Activated CD4-positive, CD25-positive, alpha-beta regulatory T cell (primary cell): Measurements from ENCODE around the gene FZR1.
A peak's percentile ranks its signal among the peaks of the same experiment; 100 is the strongest.

Source experiments
- DNase-seq, 4 experiments: peaks; one replicate each; lab custom pipeline; 2025; lab: John Stamatoyannopoulos, UW

FZR1 gene

DNA sequence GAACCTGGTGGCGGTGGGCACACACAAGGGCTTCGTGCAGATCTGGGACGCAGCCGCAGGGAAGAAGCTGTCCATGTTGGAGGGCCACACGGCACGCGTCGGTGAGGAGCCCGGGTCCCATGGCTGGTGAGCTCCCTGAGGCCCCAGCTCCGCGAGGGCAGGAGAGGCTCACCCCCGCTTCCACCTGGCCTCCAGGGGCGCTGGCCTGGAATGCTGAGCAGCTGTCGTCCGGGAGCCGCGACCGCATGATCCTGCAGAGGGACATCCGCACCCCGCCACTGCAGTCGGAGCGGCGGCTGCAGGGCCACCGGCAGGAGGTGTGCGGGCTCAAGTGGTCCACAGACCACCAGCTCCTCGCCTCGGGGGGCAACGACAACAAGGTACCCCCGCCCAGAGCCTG lies 25.6 kb downstream of the FZR1 start:
- no peak for DNase-seq

DNA sequence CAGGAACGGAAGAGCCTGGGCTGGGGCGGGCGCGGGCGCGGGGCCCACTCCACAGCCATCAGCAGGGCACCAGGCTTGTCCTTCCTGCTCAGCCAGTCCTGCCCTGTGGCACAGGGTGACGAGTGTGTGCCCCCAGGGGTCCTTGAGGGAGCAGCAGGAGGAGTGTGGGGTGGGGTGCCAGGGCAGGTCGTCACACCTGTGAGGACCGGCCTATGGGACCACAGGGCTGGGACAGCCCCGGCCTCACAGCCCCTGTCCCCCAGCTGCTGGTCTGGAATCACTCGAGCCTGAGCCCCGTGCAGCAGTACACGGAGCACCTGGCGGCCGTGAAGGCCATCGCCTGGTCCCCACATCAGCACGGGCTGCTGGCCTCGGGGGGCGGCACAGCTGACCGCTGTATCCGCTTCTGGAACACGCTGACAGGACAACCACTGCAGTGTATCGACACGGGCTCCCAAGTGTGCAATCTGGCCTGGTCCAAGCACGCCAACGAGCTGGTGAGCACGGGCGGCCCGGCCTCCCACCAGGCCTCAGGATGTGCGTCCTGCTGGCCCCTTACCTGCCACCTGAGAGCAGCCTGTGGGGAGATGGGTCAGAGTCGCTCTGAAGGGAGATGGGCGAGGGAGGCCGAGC lies 26.2 kb downstream of the FZR1 start:
- DNase-seq = no peak

DNA sequence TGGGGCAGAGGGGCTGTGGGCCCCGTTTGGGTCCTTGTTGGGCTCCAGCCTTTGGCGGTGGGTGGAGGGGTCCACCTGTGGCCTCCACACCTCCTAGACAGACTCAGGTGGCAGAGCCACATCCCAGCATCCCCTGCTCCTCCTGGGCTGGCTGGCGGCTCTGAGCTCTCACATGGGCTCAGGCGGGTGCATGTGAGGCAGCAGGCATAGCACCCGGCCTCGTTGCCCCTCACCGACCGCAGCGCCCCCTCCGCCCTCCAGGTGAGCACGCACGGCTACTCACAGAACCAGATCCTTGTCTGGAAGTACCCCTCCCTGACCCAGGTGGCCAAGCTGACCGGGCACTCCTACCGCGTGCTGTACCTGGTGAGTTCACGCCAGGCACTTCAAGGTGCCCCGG lies 26.9 kb downstream of the FZR1 start:
- no peak for DNase-seq

DNA sequence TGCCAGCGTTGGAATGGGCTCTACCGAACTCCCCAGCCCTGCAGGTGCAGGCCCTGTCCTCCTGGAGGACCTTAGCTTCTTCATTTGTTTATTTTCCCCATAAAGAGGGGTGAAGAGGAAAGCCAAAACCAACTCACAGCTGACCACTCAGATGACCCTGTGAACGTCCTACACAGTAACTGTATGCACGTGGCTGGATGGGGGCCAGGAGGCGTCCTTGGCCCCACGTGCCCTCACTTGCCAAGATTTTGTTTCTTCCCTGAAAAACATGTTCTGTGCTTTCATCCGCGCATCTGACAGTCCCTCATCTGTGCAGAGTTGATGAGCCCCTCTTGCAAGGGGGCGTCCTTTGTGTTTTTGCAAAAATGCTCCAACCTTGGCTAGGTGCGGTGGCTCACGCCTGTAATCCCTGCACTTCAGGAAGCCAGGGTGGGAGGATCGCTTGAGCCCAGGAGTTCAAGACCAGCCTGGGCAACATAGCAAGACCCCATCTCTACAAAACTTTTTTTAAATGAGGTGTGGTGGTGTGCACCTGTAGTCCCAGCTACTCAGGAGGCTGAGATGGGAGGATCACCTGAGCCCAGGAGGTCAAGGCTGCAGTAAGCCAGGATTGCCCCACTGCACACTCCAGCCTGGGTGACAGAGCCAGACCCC lies 27.6 kb downstream of the FZR1 start:
- no peak for DNase-seq

DNA sequence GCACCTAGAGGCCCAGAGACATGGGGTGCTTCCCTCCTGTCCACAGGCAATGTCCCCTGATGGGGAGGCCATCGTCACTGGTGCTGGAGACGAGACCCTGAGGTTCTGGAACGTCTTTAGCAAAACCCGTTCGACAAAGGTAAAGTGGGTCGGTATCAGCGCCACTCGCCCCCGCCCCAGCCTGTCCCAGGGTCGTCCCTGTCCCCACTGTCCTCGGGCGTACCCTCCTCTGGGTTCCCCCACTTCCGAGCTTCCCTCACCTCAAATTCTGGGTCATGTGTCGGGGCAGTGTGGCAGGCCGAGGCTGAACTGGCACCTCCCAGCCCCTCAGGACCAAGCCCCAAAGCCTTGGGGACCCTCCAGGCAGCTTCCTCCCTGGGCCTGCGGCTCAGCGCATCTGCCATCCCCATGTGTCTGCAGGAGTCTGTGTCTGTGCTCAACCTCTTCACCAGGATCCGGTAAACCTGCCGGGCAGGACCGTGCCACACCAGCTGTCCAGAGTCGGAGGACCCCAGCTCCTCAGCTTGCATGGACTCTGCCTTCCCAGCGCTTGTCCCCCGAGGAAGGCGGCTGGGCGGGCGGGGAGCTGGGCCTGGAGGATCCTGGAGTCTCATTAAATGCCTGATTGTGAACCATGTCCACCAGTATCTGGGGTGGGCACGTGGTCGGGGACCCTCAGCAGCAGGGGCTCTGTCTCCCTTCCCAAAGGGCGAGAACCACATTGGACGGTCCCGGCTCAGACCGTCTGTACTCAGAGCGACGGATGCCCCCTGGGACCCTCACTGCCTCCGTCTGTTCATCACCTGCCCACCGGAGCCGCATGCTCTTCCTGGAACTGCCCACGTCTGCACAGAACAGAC lies 28.5 kb downstream of the FZR1 start:
- no peak for DNase-seq

DNA sequence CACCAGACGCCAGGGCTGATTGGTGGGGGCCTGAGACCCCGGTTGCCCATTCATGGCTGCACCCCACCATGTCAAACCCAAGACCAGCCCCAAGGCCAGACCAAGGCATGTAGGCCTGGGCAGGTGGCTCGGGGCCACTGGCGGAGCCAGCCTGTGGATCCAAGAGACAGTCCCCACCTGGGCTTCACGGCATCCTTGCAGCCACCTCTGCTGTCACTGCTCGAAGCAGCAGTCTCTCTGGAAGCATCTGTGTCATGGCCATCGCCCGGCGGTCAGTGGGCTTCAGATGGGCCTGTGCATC lies 29.1 kb downstream of the FZR1 start:
- no peak for DNase-seq

DNA sequence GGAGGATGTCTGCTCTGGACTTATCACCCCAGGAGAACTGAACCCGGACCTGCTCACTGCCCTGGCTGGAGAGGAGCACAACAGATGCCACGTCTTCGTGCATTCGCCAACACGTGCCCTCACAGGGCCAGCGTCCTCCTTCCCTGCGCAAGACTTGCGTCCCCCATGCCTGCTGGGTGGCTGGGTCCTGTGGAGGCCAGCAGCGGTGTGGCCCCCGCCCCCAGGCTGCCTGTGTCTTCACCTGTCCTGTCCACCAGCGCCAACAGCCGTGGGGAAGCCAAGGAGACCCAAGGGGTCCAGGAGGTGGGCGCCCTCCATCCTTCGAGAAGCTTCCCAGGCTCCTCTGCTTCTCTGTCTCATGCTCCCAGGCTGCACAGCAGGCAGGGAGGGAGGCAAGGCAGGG lies 29.5 kb downstream of the FZR1 start:
- DNase-seq = no peak

DNA sequence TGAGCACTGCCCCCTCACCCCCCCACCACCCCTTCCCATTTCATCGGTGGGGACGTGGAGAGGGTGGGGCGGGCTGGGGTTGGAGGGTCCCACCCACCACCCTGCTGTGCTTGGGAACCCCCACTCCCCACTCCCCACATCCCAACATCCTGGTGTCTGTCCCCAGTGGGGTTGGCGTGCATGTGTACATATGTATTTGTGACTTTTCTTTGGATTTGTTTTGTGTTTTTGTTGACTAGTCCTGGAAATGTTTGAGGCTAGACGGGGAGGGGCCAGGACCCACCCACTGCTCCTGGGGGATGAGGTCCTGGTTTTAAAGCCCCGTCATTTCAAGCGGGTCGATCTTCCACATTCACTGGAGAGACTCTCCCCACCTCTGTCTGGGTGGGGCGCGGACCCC lies 29.9 kb downstream of the FZR1 start:
- DNase-seq = no peak

DNA sequence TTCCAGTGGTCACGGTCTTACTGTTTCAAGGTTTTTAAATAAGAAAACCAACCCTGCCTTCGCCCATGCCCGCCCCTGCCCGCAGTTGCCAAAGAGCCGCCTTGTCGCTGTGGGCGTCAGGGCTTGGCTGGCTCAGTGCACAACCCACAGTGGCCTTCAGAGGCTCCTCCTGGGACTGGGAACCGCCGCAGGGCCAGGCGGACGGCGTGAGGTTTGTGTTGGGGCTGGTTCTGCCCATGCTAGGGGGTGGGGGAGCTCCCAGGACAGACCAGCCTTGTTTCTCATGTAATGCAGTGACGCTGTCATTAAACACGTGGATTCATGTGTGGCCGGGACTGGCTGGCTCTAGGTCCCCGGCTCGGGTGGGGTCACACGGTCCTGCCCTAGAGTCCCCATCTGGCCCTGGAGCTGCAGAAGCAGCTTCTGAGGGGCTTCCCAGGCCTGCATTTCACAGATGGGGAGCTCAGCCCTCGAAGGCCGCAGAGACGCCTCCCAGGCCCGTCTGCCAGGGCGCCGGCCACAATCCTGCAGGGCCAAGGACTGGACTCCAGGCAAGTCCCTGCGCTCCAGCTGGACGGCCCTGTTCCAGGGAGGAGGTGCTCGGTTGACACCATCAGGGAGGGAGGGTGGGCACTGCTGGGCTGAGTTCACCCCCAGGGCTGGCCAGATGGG lies 30.5 kb downstream of the FZR1 start:
- no peak for DNase-seq

DNA sequence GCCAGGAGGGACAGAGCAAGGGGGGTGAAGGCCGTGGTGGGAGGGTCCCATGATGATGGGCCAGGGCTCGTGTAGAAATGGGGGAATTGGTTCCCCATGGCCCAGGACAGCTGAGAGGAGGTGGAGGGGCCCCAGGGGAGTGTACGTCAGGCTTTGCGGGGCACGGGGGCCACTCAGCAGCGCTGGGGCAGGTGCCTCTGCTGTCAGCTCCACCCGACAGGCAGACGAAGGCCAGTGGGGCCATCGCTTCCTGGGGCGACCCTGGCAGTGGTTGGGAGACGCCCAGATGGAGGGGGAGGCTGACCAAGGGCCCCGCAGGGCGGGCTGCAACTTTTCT lies 31.0 kb downstream of the FZR1 start:
- DNase-seq = no peak

DNA sequence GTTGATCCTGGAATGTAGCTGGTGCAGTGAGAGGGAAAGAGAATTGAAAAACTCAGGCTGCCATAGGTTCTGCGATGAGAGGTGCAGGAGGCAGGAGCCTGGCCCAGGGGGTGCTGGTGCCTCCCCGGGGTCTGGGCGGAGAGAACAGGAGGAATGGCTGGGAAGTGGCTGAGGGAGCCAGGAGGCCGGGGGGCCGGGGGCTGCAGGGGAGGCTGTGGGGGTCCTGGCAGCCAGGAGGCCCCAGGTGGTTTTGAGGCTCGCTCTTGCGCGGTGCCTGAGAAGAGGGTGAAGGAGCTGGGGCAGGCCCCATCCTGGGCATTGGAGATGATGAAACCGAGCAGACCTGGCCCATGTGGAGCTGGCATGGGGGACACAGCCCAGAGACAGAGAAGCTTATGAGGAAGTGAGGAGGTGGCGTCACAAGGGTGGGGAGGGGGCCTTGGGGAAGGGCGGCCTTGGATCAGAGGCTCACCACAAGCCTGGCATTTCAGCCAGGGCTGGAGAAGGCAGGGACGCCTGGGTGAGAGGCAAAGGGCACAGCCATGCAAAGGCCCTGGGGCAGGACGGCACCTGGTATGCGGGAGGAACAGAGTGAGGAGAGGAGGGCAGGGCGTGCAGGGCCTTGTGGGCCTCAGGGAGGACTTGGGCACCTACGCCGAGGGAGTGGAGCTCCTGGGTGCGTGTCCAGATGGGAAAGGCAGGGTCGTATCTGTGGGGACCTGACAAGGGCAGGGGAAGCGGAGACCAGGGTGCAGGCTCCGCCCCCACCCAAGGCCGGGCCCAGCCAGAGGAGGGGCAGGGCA lies 31.5 kb downstream of the FZR1 start:
- no peak for DNase-seq

DNA sequence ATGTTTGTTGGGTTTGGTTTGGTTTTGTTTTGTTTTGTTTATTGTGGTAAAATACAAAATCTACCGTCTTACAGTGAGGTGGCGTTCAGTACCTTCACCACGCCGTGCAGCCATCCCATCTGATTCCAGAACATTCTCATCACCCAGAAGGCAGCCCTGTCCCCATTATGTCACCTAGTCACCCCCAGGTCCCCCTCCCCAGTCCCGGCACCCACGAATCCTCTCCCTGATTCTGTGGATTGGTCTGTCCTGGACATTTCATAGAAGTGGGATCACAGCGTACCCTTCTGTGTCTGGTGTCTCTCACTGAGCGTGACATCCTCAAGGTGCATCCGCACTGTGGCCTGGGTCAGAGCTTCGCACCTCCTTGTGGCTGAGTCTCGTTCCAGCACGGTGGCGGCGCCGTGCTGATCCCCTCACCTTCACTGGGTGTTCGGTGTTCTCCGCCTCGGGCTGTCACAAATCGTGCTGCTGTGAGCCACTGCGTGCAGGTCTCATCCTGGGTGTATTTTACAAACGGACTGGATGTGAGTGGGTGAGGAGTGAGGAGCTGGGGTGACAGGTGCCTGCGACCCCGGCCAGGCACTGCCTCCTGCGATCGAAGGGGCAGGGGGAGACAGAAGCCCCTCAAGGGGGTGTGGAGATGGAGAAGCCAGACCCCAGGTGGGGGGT lies 32.3 kb downstream of the FZR1 start:
- no peak for DNase-seq

DNA sequence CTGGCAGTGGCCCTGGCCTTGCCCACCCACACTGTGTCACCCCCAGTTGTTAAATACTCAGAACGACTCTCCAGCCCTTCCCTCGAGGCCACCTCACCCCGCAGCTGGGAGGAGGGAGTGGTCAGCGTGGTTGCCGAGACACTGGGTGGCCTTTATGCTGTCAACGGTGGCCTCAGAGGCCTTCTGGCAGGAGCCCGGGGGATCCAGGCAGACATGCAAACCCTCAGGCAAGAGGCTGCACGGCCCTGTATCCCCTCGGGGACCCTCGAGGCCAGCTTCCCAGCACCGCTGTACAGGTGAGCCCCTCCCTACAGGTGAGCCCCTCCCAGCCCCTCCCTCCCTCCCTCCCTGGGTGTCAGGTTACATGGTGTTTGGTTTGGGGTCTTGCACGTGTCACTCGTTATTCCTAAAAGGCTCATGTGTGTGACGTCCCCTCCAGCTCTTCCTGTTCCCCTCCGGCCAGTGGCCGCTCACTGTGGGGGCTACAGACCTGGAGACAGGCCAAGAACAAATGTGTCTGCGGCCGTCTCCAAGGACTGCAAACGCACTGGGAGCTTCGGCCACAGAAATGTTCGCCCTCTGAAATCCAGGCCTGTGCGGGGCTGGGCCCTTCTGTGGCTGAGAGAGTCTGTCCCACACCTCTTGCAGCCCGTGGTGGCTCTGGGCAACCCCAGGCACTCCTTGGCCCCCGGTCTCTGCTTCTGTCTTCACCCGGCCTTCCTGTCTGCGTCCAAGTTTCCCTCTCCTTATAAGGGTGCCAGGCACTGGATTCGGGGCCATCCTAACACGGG lies 33.0 kb downstream of the FZR1 start, which contains the start of gene TEKTIP1:
TEKTIP1 (plus strand) TSS at position 210 of the 791 bp plus-strand sequence; CDS start at position 214, 4 bp downstream.
- DNase-seq = no peak

DNA sequence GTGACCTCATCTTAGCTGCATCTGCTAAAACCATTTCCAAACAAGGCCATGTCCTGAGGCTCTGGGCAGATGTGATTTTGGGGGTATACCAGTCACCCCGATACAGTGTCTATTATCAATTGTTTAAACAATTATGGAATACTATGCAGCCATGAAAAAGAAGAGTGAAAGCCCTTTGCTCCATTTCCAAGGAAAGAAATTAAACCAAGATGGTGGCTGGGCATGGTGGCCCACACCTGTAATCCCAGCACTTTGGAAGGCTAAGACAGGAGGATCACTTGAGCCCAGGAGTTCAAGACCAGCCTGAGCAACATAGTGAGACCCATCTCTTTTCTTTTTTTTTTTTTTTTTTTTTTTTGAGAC lies 33.6 kb downstream of the FZR1 start:
- no peak for DNase-seq

DNA sequence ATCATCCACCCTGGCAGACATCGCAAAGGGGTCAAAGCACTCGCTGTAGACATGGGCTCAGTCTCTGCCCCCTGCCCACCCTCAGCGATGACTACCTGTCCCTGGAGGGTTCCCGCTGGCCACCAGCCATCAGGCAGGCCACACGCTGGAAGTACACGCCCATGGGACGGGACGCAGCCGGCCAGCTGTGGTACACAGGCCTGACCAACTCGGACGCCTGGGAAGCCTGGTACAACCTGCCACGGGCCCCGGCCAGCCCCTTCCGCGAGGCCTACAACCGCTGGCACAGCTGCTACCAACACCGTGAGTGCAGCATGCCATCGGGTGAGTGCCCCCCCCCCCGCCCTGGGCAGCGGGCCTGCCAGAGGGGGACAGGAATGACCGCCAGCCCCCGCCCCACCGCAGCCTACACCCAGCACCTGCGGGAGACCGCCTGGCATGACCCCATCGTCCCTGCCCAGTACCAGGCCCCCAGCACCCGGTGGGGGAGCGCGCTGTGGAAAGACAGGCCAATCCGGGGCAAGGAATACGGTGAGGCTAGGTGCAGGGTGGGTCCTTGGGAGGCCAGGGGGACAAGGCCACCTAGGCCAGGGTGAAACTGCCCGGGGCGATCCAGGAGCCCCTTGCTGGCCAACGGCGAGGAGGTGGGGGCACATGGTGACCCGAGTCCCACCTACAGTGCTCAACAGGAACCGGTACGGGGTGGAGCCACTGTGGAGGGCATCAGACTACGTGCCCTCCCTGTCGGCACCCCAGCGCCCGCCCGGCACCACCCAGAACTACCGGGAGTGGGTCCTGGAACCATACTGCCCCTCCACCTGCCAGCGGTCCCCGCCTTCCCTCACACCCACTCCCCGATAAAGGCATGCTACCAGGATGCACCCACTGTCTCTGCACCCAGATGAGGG lies 37.3 kb downstream of the FZR1 start:
- DNase-seq = no peak

DNA sequence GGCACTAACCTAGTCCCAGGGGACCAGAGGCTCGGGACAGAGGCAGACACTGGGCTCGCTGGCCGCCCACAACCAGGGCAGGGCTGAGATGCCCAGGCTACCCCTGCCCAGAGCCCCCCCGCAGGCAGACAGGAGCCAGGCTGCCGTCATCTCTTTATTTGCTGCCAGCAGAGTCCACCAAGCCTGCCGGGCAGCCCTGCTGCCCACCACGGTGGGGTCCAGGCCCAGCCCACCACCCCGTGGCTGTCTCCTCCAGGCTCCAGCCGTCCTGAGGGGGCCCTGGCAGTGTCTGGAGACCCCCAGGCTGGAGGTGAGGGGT lies 37.9 kb downstream of the FZR1 start:
- no peak for DNase-seq

DNA sequence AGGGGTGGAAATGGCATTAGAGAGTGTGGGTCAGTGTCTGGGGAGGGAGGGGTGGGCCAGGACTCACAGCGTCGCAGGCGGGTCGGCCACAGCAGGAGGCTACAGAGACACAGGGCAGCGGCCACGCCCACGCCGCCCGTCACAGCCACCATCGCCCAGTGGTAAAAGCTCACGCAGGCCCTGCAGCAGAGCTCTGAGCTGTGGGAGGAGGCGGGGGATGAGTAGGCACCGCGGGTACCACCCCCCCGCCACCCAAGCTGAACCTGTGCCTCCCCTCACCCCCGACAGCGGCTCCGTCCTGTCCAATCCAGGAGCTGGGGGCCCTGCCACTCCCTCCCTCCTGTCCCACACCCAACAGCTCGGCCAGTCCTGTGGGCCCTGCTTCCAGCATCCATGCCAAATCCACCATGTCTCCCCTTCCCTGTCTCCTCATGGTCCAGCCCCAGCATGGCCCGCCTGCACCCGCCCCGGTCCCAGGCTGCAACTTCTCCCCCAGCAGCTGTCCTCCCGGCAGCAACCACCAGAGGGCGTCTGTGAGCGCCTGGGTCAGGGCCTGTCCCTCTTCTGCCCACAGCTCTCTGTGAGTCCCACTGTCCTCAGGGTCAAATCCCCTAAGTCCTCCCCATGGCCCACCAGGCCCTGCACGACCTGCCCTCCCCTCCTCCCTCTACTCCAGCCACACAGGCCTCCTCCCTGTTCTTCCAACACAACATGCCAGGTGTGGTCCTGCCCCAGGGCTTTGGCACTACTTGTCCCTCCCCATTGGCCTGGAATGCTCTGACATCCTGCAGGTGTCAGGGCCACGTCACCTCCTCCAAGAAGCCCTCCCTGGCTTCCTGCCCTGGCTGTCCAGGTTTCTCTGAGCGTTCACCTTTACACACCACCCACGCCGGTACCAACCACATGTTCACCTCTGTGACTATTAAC lies 38.9 kb downstream of the FZR1 start:
- peak; percentile 56 to 81 (median 72) for DNase-seq

DNA sequence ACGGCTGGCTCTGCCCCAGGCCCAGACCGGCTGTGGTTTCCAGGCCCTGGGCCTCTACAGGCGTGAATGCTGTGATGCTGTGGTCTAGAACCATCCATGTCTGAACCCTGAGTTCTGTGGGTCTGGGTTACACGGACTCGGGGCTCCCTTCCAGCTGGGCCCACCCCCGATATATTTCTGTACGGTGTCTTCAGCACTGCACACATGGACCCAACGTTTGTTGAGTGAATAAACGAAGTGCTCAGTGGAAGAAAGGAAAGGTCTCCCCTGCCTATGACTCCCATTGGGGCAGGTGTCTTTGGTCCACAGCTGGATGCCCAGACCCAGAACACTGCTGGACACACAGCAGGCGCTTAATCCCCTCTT lies 39.5 kb downstream of the FZR1 start:
- DNase-seq = no peak

DNA sequence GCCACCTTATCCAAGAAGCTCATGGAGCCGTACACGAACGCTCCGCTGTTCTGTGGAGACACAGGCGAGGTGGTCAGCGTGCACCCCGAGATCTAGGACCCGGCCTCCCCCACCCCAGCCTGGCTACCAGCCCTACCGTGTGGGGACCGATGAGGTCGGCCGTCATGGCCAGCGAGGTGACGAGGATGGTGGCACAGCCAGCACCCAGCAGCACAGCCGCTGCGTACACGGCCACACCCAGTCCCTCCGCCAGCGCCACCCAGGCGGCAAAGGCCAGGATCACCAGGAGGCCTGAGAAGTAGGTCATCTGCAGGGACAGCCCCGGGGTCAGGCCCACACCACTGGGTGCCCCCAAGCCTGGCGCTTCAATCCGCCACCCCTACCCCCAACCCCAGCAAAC lies 40.0 kb downstream of the FZR1 start:
- DNase-seq = no peak
